ENCODE data around the gene SCGB1A1.

DNA sequence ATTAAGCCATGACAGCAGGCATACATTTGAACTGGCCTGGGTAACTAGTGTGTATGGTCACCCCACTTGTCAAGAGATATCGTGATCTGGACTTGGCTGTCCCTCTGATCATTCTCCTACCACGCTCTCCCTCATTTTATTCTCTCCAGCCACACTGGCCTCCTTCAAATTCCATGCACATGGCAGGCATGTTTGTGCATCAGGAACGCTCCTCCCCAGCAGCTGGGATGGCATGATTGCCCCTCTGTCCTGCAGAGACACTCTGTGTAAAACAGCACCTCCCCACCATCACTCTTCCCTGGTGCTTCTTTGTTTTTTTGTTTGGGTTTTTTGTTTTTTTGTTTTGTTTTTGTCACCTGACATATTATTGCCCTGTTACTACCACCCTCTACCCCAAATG lies 31.5 kb upstream of the SCGB1A1 start:
- no peak for TF ChIP-seq POLR2A (IDR thresholded peaks at IDR 0.05; ENCODE audit: low read length)
- TF ChIP-seq GATA1 (IDR thresholded peaks at IDR 0.05; ENCODE audit: low read depth, low read length) = no peak
